WERI-Rb-1 (cell line): Measurements from ENCODE around the gene JUNB.
A peak's percentile ranks its signal among the peaks of the same experiment; 100 is the strongest.

Source experiments
- DNase-seq: peaks from one replicate; pipeline ENCODE4 v3.0.0-alpha.2; 2020
- H3K27ac ChIP-seq: fragments of 250-450 bp; sonication (Bioruptor Pico); 2 replicates; pipeline ENCODE4 v1.5.1; 2020; ENCODE audit warnings: mild to moderate bottlenecking, moderate library complexity
- H3K27me3 ChIP-seq: fragments of 250-450 bp; sonication (Bioruptor Pico); 2 replicates; pipeline ENCODE4 v1.5.1; 2021; ENCODE audit warnings: mild to moderate bottlenecking, low read depth, moderate library complexity; ENCODE audit not compliant: insufficient read depth, severe bottlenecking
- H3K36me3 ChIP-seq: fragments of 250-450 bp; sonication (Bioruptor Pico); 2 replicates; pipeline ENCODE4 v1.5.1; 2020; ENCODE audit warnings: mild to moderate bottlenecking, moderate library complexity
- H3K4me3 ChIP-seq: 2 replicates; pipeline ENCODE4 v1.5.1; 2011; ENCODE audit warnings: low read depth, mild to moderate bottlenecking, control low read depth, low read length
- H3K9me3 ChIP-seq: fragments of 250-450 bp; sonication (Bioruptor Pico); 2 replicates; pipeline ENCODE4 v1.5.1; 2021; ENCODE audit warnings: mild to moderate bottlenecking, moderate library complexity; ENCODE audit not compliant: severe bottlenecking
- CTCF ChIP-seq: IDR thresholded peaks from 2 replicates; pipeline ENCODE4 v1.5.1; 2011; ENCODE audit warnings: low read depth, mild to moderate bottlenecking, control low read depth, inconsistent platforms, low read length

Gene JUNB

GRCh38 chr19:12769689-12770088, 21.6 kb upstream of the JUNB start:
- Histone ChIP-seq H3K9me3 (no peaks in the 10 kb centered on the region), H3K4me3 (peak overlapping the region; percentile 31), H3K27me3 (no peaks in the 10 kb centered on the region), H3K36me3 (peaks cover 35% of the 10 kb centered on the region), H3K27ac (peak overlapping the region; percentile 53)
- TF ChIP-seq CTCF = peak; percentile 51
- peak; percentile 93 for DNase-seq

- no peak for TF ChIP-seq CTCF
- H3K27ac ChIP-seq = no peak overlapping the region
- peaks cover 25% of the 10 kb centered on the region for H3K36me3 ChIP-seq
- H3K27me3 ChIP-seq = no peaks in the 10 kb centered on the region
- H3K9me3 ChIP-seq = no peaks in the 10 kb centered on the region
- no peak overlapping the region for H3K4me3 ChIP-seq
- DNase-seq = no peak
These were observed 20.4 kb upstream of the JUNB start for GRCh38 chr19:12770922-12771321.

GRCh38 chr19:12772323-12772722, 19.0 kb upstream of the JUNB start:
- no peak for TF ChIP-seq CTCF
- no peak for DNase-seq
- no peak overlapping the region for H3K4me3 ChIP-seq

GRCh38 chr19:12773571-12773970, 17.7 kb upstream of the JUNB start:
- Histone ChIP-seq H3K27ac (peak overlapping the region; percentile 16; the same call in 1 of the 2 replicates), H3K27me3 (no peaks in the 10 kb centered on the region), H3K36me3 (peaks cover 14% of the 10 kb centered on the region), H3K4me3 (no peak overlapping the region), H3K9me3 (no peaks in the 10 kb centered on the region)
- peak; percentile 52 for TF ChIP-seq CTCF
- peak; percentile 66 for DNase-seq

More at GRCh38 chr19:12772323-12772722, 19.0 kb upstream of the JUNB start:
- Histone ChIP-seq H3K27me3 (no peaks in the 10 kb centered on the region), H3K9me3 (no peaks in the 10 kb centered on the region), H3K36me3 (peaks cover 19% of the 10 kb centered on the region), H3K27ac (no peak overlapping the region)

- TF ChIP-seq CTCF = no peak
- no peaks in the 10 kb centered on the region for H3K9me3 ChIP-seq
- peak within 1 kb of the TSS; percentile 81 for H3K27ac ChIP-seq
- H3K27me3 ChIP-seq = no peaks in the 10 kb centered on the region
- DNase-seq = no peak
- peaks cover 8% of the 10 kb centered on the region for H3K36me3 ChIP-seq
- H3K4me3 ChIP-seq = peak within 1 kb of the TSS; percentile 56
These were observed 16.4 kb upstream of the JUNB start, which contains the start of gene HOOK2 for GRCh38 chr19:12774588-12775555. HOOK2 (minus strand) TSS chr19:12775552; CDS start chr19:12775449, 103 bp downstream.
